ENCODE measurements around the gene DUS4L.

GRCh38 chr7:107555893-107556292 lies 7.9 kb upstream of the DUS4L start:
- TF ChIP-seq POLR2A (IDR thresholded peaks at IDR 0.05) (no peak), CTCF (IDR thresholded peaks at IDR 0.05) (no peak)

Measured in adrenal gland (tissue), 5 donors.